ENCODE data around the gene CXXC5. TPM values are rescaled to one million over a fixed set of nuclear protein-coding genes. Genes with fewer than 3 reads are reported as not detected.

The CXXC5 gene
- total RNA-seq, 1 donor from 2014 or later, result 41.9 TPM

DNA sequence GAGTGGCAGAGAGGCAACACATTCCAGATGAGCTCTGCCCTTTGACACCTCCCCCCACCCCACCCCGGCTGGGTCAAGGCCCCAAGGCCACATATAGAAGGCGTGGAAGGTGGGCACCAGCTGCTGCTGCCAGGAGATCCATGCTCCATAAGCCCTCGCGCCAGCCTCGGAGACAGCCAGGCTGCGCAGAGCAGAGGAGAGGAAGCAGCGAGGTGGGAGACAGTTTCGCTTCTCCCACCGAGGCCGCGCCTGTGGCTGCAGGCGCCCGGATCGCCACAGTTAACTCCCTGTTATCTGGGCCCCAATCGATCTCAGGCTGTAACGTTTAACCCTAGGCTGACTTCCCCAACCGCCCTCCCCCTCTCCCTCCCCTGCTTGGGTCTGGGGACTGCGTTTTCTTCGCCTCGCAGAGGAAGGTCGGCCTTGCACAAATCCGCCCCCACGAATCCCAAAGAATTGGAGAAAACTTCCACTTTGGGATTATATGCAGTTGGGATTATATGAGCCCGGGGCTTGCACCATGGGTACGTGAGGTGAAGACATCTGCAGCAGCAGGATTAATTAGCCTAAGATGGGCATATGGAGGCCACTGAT, 1.1 kb upstream of the CXXC5 start:
- peaks cover 6 to 15% of the 10 kb centered on the region in 2 donors for H3K4me1 ChIP-seq
- TF ChIP-seq, protein P1, sequence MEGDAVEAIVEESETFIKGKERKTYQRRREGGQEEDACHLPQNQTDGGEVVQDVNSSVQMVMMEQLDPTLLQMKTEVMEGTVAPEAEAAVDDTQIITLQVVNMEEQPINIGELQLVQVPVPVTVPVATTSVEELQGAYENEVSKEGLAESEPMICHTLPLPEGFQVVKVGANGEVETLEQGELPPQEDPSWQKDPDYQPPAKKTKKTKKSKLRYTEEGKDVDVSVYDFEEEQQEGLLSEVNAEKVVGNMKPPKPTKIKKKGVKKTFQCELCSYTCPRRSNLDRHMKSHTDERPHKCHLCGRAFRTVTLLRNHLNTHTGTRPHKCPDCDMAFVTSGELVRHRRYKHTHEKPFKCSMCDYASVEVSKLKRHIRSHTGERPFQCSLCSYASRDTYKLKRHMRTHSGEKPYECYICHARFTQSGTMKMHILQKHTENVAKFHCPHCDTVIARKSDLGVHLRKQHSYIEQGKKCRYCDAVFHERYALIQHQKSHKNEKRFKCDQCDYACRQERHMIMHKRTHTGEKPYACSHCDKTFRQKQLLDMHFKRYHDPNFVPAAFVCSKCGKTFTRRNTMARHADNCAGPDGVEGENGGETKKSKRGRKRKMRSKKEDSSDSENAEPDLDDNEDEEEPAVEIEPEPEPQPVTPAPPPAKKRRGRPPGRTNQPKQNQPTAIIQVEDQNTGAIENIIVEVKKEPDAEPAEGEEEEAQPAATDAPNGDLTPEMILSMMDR (IDR thresholded peaks at IDR 0.05), result no peak
- DNase-seq (ENCODE audit: low spot score in 2 of 2), result peak in 1 of 2 donors; percentile 72
- H3K9me3 ChIP-seq, result no peaks in the 10 kb centered on the region
- H3K4me3 ChIP-seq, result peak overlapping the region in 1 of 2 donors; percentile 76
- H3K27me3 ChIP-seq, result no peaks in the 10 kb centered on the region
- intact Hi-C loops (cut with DNase I), result no loop called here
- H3K36me3 ChIP-seq, result no peaks in the 10 kb centered on the region
- no peak overlapping the region for H3K27ac ChIP-seq

DNA sequence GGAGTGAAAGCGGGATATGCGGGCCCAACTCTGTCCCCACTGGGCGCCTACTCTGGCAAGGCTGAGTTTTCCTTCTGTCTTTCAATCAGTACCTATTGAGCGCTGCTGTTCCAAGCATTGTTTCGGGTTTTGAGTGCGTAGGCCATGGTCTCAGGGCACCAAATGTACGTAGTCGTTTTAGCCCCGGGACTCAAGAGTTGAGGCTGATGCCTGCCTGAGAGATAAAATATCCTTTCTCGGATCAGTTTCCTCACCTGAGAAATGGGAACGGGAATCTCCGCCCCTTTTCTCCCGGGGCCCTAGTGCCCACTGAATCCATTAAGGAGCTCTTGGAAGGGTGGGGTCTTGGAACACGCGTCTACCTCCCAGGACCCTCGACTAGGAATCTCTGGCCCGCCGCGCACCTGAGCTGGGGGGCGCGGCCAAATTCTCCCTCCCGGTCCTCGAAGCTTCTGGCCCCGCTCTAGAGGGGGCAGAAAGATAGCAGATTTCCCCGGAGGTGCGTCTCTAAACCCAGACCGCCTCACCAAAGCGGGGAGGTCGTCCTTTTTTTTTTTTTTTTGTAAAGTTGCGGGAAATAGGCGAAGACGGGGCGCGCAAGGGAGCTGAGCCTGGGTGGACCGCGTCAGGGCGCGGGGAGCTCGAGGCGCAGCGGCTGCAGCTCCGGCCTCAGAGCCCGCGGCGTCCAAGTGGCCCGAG, 494 bp upstream of the CXXC5 start:
- peak overlapping the region; percentile 96 for H3K27ac ChIP-seq
- peak in 1 of 2 donors; percentile 59 for DNase-seq (ENCODE audit: low spot score in 2 of 2)
- peak overlapping the region; percentile 76 to 79 for H3K4me3 ChIP-seq
- peaks cover 9 to 21% of the 10 kb centered on the region in 2 donors for H3K4me1 ChIP-seq
- intact Hi-C loops (cut with DNase I), result loop anchor here (1.0 to 2.0 kb wide), 3 partner anchors 9 to 100 kb away; no protein-coding TSS in a partner anchor
- H3K36me3 ChIP-seq, result no peaks in the 10 kb centered on the region
- TF ChIP-seq, protein P1 (IDR thresholded peaks at IDR 0.05), result no peak
- H3K27me3 ChIP-seq, result no peaks in the 10 kb centered on the region
- no peaks in the 10 kb centered on the region for H3K9me3 ChIP-seq

DNA sequence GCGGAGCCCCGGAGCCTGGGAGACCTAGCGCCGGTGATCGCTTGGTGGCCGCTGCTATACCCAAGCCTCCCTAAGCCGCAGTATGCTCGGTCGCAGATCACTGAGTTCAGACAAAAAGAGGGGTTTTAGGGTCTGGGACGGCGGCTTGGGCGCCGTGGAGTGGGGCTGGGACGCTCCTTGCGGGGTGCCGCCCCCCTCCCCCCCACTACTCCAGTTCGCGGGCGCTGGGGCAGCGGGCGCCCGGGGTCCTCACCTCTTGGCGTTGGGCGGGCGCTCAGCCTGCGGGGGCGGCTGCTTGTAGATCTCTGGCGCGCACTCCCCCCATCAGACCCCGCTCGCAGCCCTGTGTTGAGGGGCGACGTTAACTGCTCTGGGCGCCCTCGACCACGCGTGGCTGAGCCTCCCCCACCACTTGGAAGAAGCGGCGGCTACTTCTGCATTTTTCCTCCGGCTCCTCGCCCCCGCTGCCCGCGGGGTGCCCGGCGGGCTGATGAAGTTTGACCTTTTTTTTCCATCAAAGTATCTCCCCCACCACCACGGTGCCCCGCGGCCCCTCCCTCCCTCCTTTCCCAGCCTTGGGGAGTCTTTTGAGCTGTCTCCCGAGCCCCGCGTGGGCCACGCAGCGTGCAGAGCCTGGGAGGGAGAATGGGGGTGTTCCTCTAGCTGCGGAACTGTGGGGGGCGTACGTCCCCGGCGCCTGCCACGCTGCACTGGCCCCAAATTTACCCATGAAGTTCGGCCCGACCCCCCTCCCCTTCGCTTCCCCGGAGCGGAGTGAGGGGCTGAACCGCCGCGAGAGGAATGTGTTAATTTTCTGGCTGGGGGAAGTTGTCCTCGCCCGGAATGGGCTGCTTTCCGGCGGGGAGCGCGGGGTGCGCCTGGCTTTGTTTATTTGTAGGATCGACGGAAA, 1.2 kb downstream of the CXXC5 start:
- DNase-seq (ENCODE audit: low spot score in 2 of 2), result no peak
- Histone ChIP-seq H3K4me1 (peaks cover 15 to 37% of the 10 kb centered on the region in 2 donors), H3K36me3 (no peaks in the 10 kb centered on the region), H3K4me3 (peak overlapping the region; percentile 76 to 79), H3K27me3 (no peaks in the 10 kb centered on the region), H3K27ac (peak overlapping the region; percentile 96), H3K9me3 (no peaks in the 10 kb centered on the region)
- TF ChIP-seq, protein P1 (IDR thresholded peaks at IDR 0.05), result no peak
- intact Hi-C loops (cut with DNase I), result loop anchor here (2.0 kb wide), 1 partner anchor 47 kb away; no protein-coding TSS in a partner anchor

DNA sequence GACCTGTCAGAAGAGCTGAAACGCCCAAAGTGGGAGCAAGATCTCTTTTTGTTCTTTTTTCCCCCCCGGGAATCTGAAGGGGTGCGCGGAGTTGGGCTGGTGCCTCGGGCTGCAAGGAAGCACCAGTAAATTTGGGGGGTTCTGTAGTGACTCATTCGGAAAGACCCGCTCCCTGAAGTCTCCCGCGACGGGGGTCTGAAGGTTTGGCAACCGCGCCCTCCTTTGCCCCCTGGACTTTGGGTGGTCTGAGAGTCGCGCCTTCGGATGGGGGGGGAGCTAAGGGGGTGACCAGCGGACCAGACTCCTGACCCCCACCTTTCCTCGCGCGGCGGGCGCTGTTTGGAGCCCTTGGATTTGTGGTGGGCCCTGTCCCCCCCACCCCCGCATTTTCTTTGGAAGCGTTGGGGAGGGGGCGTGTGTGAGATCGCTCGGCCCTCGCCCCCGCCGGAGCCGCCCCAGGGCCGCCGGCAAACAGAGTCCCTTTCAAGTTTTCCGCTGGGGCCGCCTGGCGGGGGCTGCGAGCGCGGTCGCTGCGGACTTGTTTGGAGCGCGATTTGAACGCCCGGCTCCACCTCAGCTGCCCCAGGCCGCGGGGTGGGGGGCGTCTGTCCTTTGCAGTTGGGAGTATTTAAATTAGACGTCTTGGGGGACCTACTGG, 2.0 kb downstream of the CXXC5 start:
- H3K27me3 ChIP-seq, result no peaks in the 10 kb centered on the region
- no peaks in the 10 kb centered on the region for H3K9me3 ChIP-seq
- no peak for DNase-seq (ENCODE audit: low spot score in 2 of 2)
- H3K36me3 ChIP-seq, result no peaks in the 10 kb centered on the region
- H3K4me3 ChIP-seq, result peak overlapping the region; percentile 76 to 79
- H3K4me1 ChIP-seq, result peaks cover 21 to 45% of the 10 kb centered on the region in 2 donors
- intact Hi-C loops (cut with DNase I), result loop anchor here (1.0 kb wide), 1 partner anchor 17 kb away; no protein-coding TSS in a partner anchor
- TF ChIP-seq, protein P1 (IDR thresholded peaks at IDR 0.05), result peak; percentile 38 to 58 (median 38)
- H3K27ac ChIP-seq, result peak overlapping the region; percentile 96

DNA sequence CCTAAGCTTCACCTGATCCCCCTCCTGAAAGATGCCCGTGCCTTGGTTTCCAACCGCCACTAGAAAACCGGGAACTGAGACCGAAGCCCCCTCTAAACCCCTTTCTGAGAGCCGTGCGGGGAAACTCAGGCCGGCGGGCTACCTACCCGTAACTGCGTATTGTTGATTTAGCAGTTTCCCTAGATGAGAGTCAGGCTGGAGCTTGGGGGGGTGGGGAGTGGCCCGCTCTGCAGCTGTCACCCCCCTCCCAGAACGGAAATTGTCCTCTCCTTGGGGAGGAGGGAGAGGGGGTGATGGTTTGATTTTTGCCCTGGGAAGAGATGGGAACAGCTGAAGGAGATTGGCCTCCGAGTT, 2.5 kb downstream of the CXXC5 start:
- H3K27me3 ChIP-seq, result no peaks in the 10 kb centered on the region
- intact Hi-C loops (cut with DNase I), result loop anchor here (1.0 kb wide), 1 partner anchor 17 kb away; no protein-coding TSS in a partner anchor
- H3K4me1 ChIP-seq, result peaks cover 25 to 50% of the 10 kb centered on the region in 2 donors
- no peak for DNase-seq (ENCODE audit: low spot score in 2 of 2)
- TF ChIP-seq, protein P1 (IDR thresholded peaks at IDR 0.05), result no peak
- H3K36me3 ChIP-seq, result no peaks in the 10 kb centered on the region
- no peaks in the 10 kb centered on the region for H3K9me3 ChIP-seq
- peak overlapping the region; percentile 96 for H3K27ac ChIP-seq
- H3K4me3 ChIP-seq, result peak overlapping the region; percentile 76 to 79

Data from ascending aorta (tissue), 2 donors.